ENCODE results near the gene PPEF1. TPM values are rescaled to one million over a fixed set of nuclear protein-coding genes. Genes with fewer than 3 reads are reported as not detected.

PPEF1 gene, protein sequence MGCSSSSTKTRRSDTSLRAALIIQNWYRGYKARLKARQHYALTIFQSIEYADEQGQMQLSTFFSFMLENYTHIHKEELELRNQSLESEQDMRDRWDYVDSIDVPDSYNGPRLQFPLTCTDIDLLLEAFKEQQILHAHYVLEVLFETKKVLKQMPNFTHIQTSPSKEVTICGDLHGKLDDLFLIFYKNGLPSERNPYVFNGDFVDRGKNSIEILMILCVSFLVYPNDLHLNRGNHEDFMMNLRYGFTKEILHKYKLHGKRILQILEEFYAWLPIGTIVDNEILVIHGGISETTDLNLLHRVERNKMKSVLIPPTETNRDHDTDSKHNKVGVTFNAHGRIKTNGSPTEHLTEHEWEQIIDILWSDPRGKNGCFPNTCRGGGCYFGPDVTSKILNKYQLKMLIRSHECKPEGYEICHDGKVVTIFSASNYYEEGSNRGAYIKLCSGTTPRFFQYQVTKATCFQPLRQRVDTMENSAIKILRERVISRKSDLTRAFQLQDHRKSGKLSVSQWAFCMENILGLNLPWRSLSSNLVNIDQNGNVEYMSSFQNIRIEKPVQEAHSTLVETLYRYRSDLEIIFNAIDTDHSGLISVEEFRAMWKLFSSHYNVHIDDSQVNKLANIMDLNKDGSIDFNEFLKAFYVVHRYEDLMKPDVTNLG
- not detected in 2 replicates for total RNA-seq

DNA sequence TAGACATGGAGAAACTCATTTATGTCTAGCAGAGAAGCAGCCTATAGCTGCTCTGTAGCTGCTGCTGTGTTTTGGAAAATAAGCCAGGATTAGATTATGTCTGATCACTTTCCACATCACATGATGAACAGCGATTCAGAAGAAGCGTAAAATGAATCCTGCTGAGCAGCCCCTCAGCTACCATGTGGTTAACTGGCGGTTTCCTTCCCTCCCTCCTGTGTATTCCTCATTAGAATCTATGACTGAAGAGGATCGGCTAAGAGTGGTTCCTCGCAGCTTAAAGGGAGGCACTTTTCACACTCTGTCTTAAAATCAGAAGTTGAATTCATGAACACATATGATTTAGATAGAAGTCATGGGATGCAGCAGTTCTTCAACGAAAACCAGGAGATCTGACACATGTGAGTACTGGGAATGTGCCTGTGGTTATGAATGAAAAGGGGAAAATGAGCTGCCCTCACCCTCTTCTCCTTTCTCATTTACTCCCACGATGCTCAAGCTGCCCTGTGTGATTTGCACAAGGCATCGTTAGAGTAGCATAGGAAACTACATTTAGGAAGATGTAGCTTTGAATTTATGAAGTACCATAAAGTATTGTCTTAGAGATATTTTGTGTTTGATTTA lies at the start of gene PPEF1:
Gene PPEF1 (plus strand): TSS at position 220 of the 624 bp plus-strand sequence. CDS start 136 bp downstream, at position 356.
- no peak for DNase-seq (ENCODE audit: low read depth in 2 of 2)

DNA sequence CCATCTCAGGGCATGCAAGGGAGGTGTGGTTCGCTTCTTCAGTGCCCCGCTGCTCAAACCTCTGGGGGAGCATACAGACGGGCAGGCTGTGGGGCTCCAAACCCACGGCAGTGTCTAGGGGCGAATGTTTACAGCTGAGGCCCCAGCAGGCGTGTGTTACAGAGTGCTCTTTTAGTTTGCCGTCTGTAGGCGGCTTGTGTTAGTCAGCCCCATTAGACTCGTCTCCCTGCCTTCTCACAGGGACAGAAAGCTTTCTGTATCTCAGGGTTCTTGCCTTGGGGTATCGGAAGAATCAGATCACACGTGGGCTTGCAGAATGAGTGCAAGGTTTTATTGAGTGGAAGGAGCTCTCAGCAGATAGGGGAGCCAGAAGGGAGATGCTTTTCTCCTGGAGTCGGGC lies 46.2 kb upstream of the PPEF1 start:
- no peak for DNase-seq (ENCODE audit: low read depth in 2 of 2)

DNA sequence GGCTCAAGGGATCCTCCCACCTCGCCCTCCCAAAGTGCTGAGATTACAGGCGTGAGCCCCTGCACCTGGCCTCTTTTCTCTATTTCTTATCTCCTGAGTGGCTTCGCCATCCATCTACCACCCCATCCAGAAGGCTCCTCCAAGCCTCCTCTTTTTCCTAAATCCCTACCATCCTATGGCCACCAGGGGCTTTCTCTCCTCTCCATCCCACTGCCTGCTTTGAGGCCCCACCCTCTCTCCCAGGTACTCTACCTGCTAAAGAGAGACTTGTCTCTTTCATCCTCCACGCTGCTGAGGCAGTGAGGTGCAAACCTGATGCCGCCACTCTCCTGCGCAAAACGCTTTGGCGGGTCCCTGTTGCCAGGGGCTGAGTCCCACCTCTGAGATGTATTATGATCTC lies 42.5 kb upstream of the PPEF1 start:
- no peak for DNase-seq (ENCODE audit: low read depth in 2 of 2)

DNA sequence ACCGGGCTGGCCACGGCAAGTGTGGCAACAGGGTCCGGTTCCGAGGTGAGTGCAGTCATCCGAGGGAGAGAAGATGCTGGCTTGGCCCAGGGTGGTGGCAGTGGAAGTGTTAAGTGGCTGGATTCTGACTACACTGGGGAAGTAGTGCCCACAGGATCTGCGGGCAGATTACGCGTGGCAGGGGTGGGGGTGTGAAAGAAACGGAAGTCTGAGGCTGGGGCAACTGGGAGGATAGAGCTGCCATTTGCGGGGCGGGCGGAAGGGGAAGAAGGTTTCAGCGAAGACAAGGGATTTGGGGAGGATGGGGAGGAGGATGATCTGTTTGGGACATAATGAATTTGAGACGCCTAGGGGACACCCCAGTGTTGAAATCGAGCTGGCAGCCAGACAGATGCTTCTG lies 40.8 kb upstream of the PPEF1 start:
- DNase-seq (ENCODE audit: low read depth in 2 of 2) = no peak

DNA sequence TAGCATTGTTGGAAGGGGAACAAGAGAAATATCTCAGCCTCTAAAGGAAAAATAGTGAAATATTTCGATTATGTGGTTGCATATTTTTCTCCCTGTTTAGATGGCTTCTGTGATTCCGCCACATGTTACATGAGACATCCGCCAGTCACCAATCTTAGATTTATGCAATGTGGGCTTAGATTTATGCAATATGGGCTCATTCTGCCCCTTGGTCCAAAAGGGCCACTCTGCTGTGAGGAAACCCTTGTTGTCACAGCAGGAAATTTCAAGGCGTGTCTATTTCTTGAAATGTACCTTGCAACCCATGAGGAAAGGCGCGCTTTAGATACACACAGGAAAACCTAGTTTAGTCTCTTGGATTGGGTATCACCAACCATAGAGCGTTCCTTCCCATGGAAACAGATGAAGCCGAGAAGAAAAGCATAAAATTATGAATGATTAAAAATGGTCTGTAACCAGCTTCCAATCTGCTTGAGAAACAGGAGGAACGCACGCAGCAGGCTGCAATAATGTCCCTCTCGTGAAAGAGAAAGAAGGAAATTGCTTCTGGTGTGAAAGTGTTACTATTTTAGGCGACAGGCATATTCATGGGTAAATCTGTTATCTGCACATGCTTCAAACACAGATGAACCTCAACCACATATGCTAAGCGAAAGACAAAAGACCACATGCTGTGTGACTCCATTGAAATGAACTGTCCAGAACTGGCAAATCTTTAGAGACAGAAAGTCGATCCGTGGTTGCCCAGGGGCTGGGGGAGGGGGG lies 39.2 kb upstream of the PPEF1 start:
- no peak for DNase-seq (ENCODE audit: low read depth in 2 of 2)

DNA sequence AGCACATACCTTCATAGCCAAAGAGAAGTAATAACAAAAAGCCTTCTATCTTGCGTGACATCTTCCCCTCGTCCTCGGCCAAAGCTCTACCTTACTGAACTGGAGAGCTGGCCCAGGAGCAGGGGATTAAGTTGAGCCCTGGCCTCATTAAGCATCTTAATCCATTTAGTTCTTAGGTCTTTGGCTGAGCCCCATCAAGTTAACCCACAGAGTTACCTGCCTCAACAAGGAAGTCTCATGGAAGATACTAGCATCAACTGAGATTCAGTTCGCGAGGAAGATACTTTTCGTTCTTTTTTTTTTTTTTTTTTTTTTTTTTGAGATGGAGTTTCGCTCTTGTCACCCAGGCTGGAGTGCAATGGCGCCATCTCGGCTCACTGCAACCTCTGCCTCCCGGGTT lies 35.4 kb upstream of the PPEF1 start, which contains the start of gene RS1:
Gene RS1 (minus strand): TSS at position 101 of the 400 bp plus-strand sequence. CDS start 40 bp downstream, at position 61.
- DNase-seq (ENCODE audit: low read depth in 2 of 2) = no peak

DNA sequence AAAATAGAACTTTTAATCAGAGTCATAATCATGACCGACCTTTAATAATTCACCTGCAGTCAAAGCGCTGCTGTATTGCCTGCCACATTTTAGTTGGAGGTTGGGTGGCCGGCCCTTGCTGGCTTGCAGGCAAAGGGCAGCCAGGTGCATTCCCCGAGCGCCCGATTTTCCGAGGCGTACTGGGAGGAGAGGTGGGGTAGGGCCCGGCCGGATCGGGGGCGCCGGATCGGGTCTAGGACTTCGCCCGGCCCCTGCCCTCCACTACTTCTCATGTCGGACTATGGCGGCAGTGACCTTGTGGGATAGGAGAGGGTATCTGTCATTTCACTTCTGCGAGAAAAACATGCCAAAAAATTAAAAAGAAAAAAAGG lies 33.0 kb upstream of the PPEF1 start:
- DNase-seq (ENCODE audit: low read depth in 2 of 2) = no peak

DNA sequence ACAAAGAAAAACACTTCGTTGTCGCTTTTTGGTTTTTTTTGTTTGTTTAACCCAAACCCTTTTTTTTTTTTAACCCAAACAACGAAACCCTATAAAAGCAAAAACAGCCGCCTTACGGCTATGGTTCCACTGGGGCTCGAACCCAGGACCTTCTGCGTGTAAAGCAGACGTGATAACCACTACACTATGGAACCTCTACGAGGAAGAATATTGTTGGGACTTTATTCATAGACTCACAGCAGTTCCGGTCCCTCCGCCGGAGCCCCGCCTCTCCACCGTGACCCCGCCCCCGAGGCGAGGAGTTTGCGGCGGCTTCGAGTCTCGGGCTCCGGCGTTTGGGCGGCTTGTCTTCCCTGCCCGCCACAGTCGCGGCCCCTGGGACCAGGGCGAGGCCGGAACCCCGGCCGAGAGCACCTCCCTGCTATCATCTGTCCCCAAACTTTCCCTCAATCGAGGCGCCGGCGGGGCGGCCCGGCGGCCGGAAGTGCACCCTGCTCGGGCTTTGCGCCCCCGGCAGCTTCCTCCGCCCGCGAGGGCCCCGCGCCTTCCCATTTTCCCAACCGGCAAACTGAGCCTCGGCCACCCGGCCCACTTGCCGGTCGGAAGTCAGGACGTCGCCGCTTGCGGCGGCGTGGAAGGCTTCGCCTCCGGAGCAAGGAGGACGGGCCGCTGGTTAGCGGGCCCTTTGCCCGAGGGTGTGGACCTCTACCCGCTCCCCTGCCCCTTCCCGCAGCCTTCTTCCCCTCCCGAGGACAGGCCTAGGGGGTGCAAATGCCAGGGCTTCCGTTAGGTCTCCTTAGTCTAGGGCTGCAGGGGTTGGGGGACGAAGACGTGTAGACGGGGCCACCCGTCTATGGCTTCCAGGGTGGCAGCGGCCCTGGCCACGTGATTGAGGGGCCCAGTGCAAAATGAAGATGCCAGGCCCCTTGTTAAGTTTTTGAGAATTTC lies 32.4 kb upstream of the PPEF1 start:
- DNase-seq (ENCODE audit: low read depth in 2 of 2) = peak; percentile 58 to 68

DNA sequence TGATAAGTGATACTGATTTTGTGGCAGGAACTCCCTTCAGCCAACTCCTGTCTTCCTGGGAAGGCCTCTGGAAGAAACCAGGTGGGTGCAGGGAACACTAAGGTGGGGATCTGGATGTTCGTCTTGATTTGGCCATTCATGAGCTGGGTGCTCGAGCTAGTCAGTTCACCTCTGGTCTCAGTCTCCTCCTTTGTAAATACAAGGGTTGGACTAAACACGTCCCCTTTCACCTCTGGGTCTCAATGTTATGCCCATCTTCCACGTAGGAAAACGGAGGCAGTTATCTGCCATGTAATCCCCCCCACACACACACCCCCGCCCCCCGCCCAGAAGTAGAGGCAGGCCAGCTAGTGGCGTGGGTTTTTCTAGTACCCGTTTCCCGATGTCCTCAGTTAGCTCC lies 31.4 kb upstream of the PPEF1 start:
- DNase-seq (ENCODE audit: low read depth in 2 of 2) = no peak

DNA sequence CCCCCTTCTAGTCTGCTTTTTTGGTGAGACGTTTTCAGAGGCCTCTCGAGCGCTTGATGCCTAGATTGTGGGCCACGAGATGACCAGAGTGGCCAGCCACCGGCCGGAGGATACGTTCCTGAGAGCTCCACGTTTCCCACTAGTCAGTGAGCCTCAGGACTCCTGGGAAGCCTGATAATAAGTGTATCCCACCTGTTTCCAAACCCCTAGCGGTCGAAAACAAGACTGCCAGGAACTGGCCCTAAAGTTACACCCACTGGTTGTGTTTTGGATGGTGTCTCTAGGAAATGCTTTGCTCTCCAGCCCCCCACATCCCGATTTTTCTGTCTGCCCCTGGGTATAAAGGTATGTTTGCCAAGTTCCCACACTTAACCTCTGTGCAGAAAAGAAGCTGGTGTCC lies 31.0 kb upstream of the PPEF1 start:
- DNase-seq (ENCODE audit: low read depth in 2 of 2) = peak in 1 of 2 donors; percentile 29

DNA sequence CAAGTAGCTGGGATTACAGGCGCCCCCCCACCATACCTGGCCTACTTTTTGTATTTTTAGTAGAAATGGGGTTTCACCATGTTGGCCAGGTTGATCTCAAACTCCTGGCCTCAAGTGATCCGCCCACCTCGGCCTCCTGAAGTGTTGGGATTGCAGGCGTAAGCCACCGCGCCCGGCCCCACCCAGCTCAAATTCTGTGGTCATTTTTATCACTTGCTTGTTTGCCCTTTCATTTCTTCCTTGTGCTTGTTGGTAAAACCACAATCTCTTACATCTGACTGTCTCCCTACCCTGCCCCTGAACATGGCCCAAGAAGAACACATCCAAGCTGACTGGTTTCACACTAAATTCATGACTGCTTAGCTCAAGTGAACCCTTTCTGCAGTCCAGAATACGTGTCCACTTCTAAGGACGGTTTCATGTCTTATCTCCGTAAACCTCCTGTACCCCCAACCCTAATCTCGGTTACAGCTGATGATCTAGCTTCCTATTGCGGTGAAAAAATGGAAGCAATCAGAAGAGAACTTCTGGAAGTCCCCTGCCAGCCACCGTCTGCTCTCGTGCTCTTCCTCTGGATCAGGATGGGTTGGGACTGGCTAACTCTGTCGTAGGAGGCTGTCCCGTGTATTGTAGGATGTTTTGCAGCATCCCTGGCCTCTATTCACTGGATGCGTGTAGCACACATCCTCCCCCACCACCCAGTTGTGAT lies 30.1 kb upstream of the PPEF1 start:
- no peak for DNase-seq (ENCODE audit: low read depth in 2 of 2)

DNA sequence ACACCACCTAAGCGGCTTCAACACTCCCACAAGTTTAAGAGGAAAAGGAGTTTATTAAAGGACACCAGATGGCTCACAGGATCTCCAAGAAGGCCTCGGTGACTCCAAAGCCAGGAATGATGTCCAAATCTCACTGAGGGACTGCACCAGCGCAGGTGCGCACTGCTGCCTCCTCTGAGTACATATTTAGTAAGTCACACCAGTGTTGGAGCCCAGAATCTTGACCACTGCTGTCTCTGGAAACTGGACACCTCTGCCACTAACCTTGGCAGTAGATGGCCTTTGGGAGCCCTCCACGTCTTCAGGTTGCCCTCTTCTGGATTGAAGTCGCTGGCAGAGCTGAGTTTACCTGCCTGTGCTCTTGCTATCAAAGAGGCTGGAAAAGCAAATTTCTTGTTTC lies 25.4 kb upstream of the PPEF1 start:
- no peak for DNase-seq (ENCODE audit: low read depth in 2 of 2)

DNA sequence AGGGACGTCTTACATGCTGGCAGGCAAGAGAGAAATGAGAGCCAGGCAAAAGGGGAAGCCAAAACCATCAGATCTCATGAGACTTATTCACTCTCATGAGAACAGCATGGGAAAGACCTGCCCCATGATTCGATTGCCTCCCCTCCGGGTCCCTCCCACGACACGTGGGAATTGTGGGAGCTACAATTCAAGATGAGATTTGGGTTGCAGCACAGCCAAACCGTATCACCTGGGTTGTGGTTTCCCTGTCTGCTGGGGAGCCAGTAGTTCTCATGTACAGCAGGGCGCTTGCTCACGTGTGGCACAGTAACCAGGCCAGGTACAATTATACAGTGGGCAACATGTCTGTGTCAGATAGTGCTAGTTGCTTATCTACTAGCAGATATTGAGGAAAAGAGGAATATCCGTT lies 24.5 kb upstream of the PPEF1 start:
- DNase-seq (ENCODE audit: low read depth in 2 of 2) = no peak

DNA sequence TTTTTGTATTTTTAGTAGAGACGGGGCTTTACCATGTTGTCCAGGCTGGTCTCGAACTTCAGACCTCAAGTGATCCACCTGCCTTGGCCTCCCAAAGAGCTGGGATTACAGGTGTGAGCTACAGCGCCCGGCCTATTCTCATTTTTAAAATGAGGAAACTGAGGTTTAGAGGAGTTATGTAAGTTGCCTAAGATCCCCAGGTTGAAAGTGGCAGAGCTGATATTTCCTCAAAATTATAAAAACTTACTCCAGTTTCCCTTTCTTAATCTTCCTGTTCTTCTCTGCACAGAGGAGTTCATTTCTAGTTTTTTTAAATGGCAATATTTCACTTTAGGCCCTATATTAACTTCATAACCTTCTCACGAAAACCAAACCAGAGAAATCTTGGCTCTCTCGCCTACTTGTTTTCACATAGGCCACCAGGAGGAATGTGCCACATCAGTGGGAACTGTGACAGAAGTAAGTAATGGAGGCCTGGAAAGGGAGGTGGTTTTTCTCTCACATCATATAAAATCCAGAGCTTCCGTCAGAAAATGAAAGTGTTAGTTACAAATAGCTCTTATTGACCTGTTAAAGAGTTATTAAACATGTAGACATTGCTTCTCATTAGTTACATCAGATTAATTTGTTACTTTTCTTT lies 19.5 kb upstream of the PPEF1 start:
- no peak for DNase-seq (ENCODE audit: low read depth in 2 of 2)

DNA sequence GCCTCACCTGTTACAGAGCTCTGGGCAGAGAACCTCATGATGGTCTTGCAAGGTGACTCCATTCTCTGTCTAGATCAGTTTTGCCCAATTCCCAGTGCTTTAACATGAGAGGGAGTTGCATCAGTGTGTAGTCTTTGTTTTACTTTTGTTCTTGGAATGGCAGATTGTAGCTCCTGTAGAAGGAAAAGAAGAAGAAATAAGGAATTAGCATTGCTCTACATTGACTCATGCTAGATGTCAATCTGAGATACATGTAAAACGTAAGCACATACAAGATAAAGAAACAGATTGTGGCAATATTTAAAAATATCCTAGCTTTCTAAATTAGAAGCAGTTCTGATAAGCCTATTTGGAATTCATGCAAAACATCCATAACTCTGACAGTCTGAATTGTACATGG lies 16.0 kb upstream of the PPEF1 start:
- DNase-seq (ENCODE audit: low read depth in 2 of 2) = no peak

DNA sequence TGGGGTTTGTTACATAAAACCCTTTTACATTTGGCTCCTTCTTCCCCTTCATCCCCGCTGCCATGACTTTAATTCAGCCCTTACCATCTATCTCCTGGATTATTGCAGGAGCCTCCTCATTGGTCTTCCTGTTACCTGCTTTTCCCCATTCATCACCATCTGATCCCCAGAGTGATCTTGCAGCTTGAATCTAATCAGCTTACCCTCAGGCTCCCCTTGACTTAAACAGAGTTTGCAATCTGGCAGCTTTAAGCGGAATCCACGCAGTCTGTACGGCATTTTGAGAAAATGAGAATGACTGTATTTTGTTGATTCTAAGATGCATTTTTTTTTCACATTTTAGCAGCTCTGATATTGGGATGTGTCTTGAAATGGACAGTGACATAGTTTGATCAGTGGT lies 14.9 kb upstream of the PPEF1 start:
- DNase-seq (ENCODE audit: low read depth in 2 of 2) = no peak

DNA sequence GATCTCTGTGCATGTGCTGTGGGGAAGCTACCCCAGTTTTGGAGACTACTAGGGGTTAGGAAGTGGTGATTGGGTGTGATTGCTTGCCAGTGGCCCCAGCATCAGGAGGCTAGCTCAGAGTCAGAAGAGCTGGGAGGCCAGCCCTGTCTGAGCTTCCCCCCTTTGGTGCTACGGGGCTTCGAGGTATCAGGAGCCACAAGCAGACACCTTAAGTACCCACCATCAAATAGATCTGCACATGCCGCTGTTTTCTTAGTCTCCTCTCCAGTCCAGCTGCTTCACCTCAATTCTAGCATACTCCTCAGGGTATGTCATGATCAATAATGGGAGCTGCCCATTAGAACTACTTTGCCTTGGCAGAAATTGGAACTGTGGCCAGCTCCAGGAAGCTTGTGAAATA lies 10.8 kb upstream of the PPEF1 start:
- no peak for DNase-seq (ENCODE audit: low read depth in 2 of 2)

DNA sequence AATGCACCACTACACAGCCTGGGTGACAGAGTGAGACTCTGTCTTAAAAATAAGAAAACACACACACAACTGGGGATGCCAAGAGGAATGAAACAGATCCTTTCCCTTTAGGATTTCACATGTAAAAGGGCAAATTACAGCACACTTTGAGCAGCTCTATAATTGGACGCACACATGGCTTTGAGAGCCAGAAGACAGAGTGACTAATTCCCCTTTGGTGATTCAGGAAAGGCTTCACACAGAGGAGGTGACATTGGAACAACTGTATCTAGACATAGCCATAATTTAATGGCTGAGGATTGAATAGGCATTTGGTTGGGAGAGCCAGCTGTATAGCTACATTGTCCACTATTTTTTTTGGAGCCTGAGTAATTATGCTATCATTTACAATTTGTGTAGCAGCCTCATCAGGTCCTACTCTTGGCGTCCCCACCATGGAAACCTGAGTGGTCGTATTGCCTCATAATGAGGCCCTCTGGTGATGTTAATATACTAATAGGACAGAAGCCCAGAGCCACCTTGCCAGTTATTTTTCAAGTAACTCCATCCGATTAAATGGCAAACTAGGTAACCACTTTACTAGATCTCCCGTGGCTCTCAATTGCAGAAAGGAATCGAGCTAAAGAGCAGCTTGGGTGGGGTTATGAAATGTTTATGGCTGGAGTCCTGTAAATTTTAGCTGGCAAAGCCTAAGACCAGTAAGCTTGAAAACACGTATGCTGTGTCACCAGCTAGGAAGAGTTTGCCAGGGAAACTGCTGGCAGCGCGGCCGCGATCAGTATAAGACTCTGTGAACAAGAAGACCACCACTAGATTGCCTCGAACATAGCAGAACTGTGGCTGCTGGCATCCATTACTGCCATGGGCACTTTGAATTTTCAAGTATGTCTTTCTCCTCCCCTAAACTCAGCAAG lies 8.5 kb upstream of the PPEF1 start:
- DNase-seq (ENCODE audit: low read depth in 2 of 2) = no peak

Data from dermis microvascular lymphatic vessel endothelial cell (primary cell).